DOHH2 (cell line): ENCODE measurements around the gene SHROOM2.

Experiments used
- H3F3A ChIP-seq: fragments of 200-600 bp; sonication (generic), shearing (Covaris generic); 2 replicates; pipeline ENCODE4 v1.6.0; 2016; ENCODE audit warnings: antibody characterized with exemption, mild to moderate bottlenecking; ENCODE audit not compliant: control insufficient read depth, insufficient read depth
- H3K27ac ChIP-seq: fragments of 200-600 bp; sonication (generic); 2 replicates; pipeline ENCODE4 v1.5.1; 2014; ENCODE audit warnings: low read depth, mild to moderate bottlenecking, low read length, moderate library complexity
- H3K27me3 ChIP-seq: fragments of 200-600 bp; sonication (generic); 2 replicates; pipeline ENCODE4 v1.6.1; 2014; ENCODE audit warnings: mild to moderate bottlenecking, low read length, mixed read lengths; ENCODE audit not compliant: control insufficient read depth
- H3K36me3 ChIP-seq: fragments of 200-600 bp; sonication (generic); 2 replicates; pipeline ENCODE4 v1.6.1; 2014; ENCODE audit warnings: mild to moderate bottlenecking, low read length, moderate library complexity, mixed read lengths; ENCODE audit not compliant: control insufficient read depth
- H3K4me1 ChIP-seq: fragments of 200-600 bp; sonication (generic); 2 replicates; pipeline ENCODE4 v1.6.1; 2014; ENCODE audit warnings: mild to moderate bottlenecking, low read length, mixed read lengths; ENCODE audit not compliant: control insufficient read depth
- H3K4me2 ChIP-seq: fragments of 200-600 bp; sonication (generic); 2 replicates; pipeline ENCODE4 v1.6.0; 2014; ENCODE audit warnings: mild to moderate bottlenecking, low read length, moderate library complexity
- H3K4me3 ChIP-seq: fragments of 200-600 bp; sonication (generic); 2 replicates; pipeline ENCODE4 v1.5.1; 2014; ENCODE audit warnings: mild to moderate bottlenecking, low read length, mixed read lengths
- H3K79me2 ChIP-seq: fragments of 200-600 bp; sonication (generic); 2 replicates; pipeline ENCODE4 v1.6.1; 2014; ENCODE audit warnings: mild to moderate bottlenecking, low read length, mixed read lengths; ENCODE audit not compliant: control insufficient read depth
- H3K9me2 ChIP-seq: fragments of 200-600 bp; sonication (generic); replicated peaks from 2 replicates; pipeline ENCODE4 v1.6.1; 2014; ENCODE audit warnings: mild to moderate bottlenecking, low read length, mixed read lengths; ENCODE audit not compliant: control insufficient read depth
- H3K9me3 ChIP-seq: fragments of 200-600 bp; sonication (generic); 2 replicates; pipeline ENCODE4 v1.6.1; 2014; ENCODE audit warnings: antibody characterized with exemption, low read length, mixed read lengths; ENCODE audit not compliant: control insufficient read depth, insufficient read depth
- H4K20me1 ChIP-seq: fragments of 200-600 bp; sonication (generic); 2 replicates; pipeline ENCODE4 v1.6.0; 2014; ENCODE audit warnings: low read depth, mild to moderate bottlenecking, antibody characterized with exemption, low read length, moderate library complexity; ENCODE audit not compliant: control insufficient read depth, insufficient read depth
- CTCF ChIP-seq: fragments of 200-600 bp; sonication (generic); IDR thresholded peaks from one replicate; pipeline ENCODE4 v1.5.1; 2014; ENCODE audit warnings: antibody characterized with exemption, mild to moderate bottlenecking, low read depth, low read length; ENCODE audit not compliant: poor library complexity, severe bottlenecking
- EZH2phosphoT487 ChIP-seq: fragments of 200-600 bp; sonication (generic); IDR thresholded peaks from 2 replicates; pipeline ENCODE4 v1.6.1; 2017; ENCODE audit warnings: borderline replicate concordance, mild to moderate bottlenecking, antibody characterized with exemption, low read length, moderate library complexity, mixed read lengths

SHROOM2 gene

DNA sequence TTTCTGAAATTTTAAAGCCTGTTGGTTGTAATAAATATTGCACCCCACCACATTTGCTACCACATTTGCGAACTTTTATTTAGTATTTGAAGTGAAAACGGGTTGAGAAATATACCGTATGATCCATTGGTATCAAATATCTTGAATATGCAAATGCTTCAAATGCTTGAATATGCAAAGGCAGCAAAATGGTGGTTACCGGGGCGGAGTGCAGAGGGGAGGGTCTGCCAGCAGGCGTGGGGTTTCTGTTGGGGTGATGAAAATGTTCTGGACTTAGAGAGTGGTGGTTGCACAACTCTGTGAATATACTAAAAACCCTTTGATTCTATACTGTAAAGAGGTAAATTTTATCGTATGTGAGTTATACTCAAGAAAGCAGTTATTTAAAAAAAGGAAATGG is 35.3 kb downstream of the SHROOM2 start:
- no peaks in the 10 kb centered on the region for H3K9me3 ChIP-seq
- H3F3A ChIP-seq, result no peaks in the 10 kb centered on the region
- no peaks in the 10 kb centered on the region for H3K27me3 ChIP-seq
- no peak for TF ChIP-seq EZH2phosphoT487
- H3K9me2 ChIP-seq, result no peaks in the 10 kb centered on the region
- H3K4me2 ChIP-seq, result no peak overlapping the region
- no peak overlapping the region for H3K4me3 ChIP-seq
- no peaks in the 10 kb centered on the region for H4K20me1 ChIP-seq
- H3K4me1 ChIP-seq, result no peaks in the 10 kb centered on the region
- no peaks in the 10 kb centered on the region for H3K79me2 ChIP-seq
- no peaks in the 10 kb centered on the region for H3K36me3 ChIP-seq
- no peak overlapping the region for H3K27ac ChIP-seq

- no peaks in the 10 kb centered on the region for H3K4me1 ChIP-seq
- no peaks in the 10 kb centered on the region for H3K79me2 ChIP-seq
- no peak for TF ChIP-seq CTCF
- TF ChIP-seq EZH2phosphoT487, result no peak
- H4K20me1 ChIP-seq, result no peaks in the 10 kb centered on the region
- no peaks in the 10 kb centered on the region for H3F3A ChIP-seq
- no peak overlapping the region for H3K27ac ChIP-seq
- no peaks in the 10 kb centered on the region for H3K9me2 ChIP-seq
- H3K4me2 ChIP-seq, result no peak overlapping the region
- H3K36me3 ChIP-seq, result no peaks in the 10 kb centered on the region
- H3K9me3 ChIP-seq, result no peaks in the 10 kb centered on the region
- no peak overlapping the region for H3K4me3 ChIP-seq
- no peaks in the 10 kb centered on the region for H3K27me3 ChIP-seq
Measured at GRCh38 chrX:9824554-9824953, 38.3 kb downstream of the SHROOM2 start.

- H3K79me2 ChIP-seq, result no peaks in the 10 kb centered on the region
- H3K27me3 ChIP-seq, result no peaks in the 10 kb centered on the region
- no peak overlapping the region for H3K27ac ChIP-seq
- no peaks in the 10 kb centered on the region for H4K20me1 ChIP-seq
- H3K9me3 ChIP-seq, result no peaks in the 10 kb centered on the region
- TF ChIP-seq EZH2phosphoT487 (no peak), CTCF (no peak)
- no peak overlapping the region for H3K4me3 ChIP-seq
- no peaks in the 10 kb centered on the region for H3F3A ChIP-seq
- H3K4me1 ChIP-seq, result no peaks in the 10 kb centered on the region
- H3K9me2 ChIP-seq, result no peaks in the 10 kb centered on the region
- H3K36me3 ChIP-seq, result no peaks in the 10 kb centered on the region
- no peak overlapping the region for H3K4me2 ChIP-seq
Measured at GRCh38 chrX:9825129-9825790, 39.0 kb downstream of the SHROOM2 start.

DNA sequence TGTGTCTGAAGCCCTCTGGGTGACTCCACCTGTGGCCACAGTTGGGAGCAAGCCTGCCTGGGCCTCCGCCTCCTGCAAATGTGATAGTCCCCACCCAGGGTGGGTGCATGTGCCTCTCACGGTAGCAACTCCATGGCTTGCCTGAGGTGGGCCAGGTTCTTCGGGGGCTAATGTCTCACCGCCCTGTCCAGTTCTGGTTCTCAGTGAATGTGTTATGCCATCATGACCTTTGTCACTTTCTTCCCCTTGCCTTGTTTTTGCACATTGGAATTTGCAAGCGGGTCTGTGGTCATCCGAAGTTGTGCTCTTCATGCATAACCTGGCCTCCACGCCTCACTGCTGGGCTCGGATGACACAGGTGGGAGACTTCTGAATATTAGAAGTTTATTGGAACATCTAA is 39.7 kb downstream of the SHROOM2 start:
- H3K27ac ChIP-seq, result no peak overlapping the region
- no peaks in the 10 kb centered on the region for H3K36me3 ChIP-seq
- H4K20me1 ChIP-seq, result no peaks in the 10 kb centered on the region
- no peaks in the 10 kb centered on the region for H3F3A ChIP-seq
- H3K9me3 ChIP-seq, result no peaks in the 10 kb centered on the region
- H3K4me3 ChIP-seq, result no peak overlapping the region
- H3K79me2 ChIP-seq, result no peaks in the 10 kb centered on the region
- H3K27me3 ChIP-seq, result no peaks in the 10 kb centered on the region
- TF ChIP-seq CTCF (no peak), EZH2phosphoT487 (no peak)
- no peaks in the 10 kb centered on the region for H3K4me1 ChIP-seq
- no peaks in the 10 kb centered on the region for H3K9me2 ChIP-seq
- H3K4me2 ChIP-seq, result no peak overlapping the region
